NCI-H1092 treated with DMSO at 0.1 percent for 48 hours (cell line): Measurements from ENCODE around the gene HNRNPF.
"Not testable (repeated sequence)": the region's sequence is repeated elsewhere in the genome, so short reads cannot be mapped to it uniquely, and the experiment has no call there.

Experiments
- DNase-seq: peaks from one replicate; lab custom pipeline; 2025; lab: John Stamatoyannopoulos, UW

Gene HNRNPF

DNA sequence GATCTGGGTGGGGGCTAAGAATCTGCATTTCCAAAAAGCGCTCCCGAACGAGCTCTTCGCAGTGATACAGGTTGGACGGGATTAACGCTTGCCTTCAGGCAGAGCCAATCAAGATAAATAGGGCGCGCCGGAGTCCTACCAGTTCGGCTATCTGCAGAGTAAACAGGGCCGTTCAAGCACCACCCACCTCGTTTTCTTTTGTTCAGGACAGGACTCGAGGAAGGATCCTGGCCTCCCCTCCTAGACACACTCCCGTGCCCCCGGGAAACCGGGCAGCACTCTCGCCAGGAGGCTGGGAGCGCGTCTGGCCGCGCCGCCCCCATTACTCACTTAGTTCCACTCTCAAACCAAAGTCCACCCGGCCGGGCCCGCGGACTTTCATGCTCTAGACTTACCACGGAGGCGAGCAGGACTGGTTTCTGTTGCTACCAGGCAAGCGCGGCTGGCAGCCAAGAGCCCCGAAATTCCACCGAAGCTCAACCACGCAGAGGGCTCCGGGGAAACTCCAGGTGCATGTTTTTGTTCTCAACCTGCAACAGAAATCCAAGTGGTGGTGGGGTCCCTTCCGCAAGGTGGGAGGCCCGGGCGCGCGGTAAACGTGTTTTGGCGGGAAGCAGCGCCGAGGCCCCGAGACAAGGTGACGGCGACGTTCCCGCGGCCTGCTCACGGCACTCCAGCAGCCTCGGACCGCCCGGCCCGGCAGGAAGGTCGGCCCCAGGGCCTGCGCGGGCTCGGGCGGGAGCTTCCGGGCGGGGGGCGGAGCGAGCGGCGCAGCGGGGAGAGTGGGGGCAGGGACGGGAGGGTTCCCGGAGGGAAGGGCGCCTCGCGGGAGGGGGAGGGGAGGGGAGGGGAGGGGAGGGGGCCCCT is 12.7 kb downstream of the HNRNPF start:
- DNase-seq: peak; percentile 61

DNA sequence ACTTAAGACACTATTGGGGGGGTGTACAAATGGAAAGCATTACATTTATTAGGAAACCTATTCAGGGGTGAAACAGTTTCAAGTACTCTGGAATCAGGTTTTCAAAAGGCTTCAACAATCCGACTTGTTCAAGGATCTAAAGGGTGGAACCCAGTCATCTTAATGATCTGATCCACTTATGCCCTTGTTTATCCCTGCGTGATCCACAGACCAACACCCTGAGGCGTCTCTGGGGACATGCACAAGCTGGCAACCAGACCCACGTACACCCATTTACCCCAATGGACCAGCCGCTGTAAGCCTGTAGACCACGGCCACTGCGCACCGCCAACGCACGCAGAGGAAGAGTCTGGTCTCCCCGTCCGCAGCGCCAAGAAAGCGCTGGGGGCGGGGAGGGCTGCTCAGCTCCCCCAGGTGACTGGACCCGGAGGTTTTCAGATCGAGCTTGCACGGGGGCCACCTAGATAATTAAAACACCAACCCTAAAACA is 13.4 kb downstream of the HNRNPF start:
- no peak for DNase-seq

DNA sequence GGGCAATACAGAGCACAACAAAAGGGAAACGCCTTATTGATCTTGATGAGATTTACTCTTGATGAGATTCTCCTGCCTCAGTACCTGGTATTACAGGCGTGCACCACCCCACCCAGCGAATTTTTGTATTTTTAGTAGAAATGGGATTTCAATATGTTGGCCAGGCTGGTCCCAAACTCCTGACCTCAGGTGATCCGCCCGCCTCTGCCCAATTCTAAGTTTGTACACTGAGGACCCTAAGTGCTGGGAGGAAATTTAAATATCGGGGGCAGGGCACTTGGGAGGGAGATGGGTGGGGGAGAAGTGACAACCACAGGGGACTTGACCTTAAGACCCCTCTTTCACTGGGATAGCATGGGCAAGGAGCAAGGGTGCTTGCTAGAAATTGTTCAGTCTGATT is 14.1 kb downstream of the HNRNPF start:
- no peak for DNase-seq

DNA sequence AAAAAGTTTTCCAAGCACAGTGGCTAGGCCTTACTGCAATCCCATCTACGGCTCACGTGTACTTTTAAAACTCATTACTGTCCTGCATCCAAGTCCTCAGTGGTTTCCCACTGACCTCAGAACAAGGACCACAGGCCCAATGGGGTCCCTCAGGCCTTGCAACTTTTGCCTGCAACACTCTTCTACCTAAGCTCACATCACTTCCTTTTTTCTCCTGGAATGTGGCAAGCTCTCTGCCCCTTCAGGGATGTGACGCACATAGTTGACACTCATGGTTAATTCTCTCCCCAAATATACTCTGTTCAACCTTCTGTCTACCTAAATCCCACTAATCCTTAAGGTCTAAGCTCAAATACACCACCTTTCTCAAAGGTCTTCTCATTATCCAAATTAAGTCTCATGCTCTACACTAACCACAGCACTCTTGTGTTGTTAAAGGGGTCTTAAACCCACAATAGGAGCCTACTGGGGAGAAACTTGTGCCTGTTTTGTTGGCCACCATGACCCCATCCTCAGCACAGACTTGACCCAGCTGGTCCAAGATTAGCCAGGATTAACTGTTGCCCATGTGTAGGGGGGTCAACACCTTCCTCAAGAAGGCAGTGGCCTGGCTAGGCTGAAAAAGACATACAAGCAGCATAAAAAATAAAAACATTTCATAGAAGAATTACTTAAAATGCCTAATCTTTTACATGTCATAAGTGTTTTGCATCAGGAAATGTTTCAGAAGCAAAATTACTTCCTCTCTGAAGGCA is 15.2 kb downstream of the HNRNPF start:
- no peak for DNase-seq

DNA sequence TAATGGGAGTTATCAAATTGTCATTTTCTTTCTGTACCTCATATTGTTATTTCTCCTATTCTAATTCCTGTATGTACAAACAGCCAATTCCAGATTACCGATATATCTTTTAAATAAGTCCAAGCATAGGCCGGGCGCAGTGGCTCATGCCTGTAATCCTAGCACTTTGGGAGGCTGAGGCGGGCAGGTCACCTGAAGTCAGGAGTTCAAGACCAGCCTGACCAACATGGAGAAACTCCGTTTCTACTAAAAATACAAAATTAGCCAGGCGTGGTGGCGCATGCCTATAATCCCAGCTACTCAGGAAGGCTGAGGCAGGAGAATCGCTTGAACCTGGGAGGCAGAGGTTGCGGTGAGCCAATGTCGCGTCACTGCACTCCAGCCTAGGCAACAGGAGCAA is 15.8 kb downstream of the HNRNPF start:
- not testable (repeated sequence) for DNase-seq

DNA sequence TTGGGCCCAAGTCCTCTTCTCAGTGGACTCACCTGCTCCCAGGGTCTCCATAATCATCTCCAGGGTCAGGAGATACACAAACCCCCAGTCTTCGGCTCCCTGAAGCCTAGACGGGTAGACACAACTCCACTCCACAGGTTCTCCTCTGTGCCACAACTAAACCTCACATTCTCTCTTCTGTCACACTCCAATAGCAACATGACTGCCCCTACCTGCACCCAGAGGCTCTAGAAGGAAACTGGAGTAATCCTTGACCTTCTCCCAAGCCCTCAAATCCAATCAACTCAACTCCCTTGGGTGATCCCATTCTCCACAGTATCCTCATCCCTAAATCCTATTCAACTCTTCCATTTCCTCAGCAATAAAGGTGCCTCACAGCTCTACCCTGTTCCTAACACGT is 16.2 kb downstream of the HNRNPF start:
- DNase-seq: no peak

DNA sequence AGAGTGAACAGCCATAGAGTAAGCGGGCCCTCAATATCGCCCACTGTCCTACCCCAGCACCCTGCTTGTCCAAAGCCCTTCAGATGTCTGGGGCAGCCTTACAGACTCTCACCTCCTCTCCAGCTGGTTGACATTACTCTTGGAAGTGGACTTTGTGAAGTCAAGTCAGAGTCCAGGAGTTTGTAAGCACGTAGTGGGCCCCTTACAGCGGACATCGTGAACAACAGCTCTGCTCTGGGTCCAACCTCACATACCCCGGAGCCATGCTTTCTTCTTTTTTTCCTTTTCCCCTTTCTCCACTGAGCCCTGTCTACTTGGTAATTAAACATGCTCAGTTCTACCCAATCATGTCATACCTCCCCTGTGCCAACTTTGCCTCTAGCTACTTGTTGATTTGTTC is 17.5 kb downstream of the HNRNPF start:
- DNase-seq: no peak

DNA sequence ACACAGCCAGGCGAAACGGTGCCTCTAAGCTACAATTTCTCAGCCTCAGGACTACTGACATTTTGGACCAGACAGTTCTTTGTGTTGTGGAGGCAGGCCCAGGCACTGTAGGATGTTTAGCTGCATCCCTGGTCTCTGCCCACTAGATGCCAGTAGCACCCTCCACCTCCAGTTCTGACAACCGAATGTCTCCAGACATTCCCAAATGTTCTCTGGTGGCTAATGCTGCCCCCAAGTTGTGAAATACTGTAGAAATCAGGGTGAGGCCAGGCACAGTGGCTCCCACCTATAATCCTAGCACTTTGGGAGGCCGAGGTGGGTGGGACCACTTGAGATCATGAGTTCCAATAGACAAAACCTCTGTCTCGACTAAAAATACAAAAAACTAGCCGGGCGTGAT is 18.2 kb downstream of the HNRNPF start:
- no peak for DNase-seq

DNA sequence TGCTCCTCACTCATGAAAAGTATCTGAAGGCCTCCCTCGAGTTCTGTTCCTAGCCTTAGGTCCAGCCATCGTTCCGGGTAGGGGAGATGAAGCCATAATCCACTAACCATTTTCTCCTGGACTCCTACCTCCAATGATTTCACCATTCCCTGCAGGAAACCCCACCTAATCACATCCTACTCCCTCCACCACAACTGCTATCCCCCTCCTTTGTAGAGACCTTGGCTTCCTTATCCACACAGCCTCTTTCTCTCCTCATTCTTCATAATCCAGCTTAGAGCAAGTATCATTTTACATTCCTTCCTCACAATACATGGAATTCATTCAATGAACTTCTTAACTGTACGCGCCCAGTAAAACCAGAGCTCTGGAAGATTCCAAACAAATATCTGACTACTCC is 18.7 kb downstream of the HNRNPF start:
- no peak for DNase-seq

DNA sequence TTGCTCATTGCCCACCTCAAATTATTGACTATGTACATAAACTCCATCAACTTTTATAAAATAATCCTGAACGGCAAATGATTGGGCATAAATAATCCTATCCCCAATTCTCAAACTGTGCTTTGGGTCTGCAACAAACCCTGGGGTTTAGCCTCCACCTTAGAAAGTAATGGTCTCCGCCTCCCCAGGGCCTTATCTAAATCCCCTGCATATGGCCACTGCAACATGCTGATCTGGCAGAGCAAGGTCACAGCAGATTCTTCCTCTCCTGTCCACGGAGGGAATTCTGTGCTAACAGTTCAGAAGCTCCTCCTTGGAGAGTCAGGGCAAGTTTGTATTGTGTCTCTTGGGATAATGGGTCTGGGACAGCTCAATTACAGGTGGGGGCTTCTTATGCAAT is 19.1 kb downstream of the HNRNPF start:
- DNase-seq: no peak

DNA sequence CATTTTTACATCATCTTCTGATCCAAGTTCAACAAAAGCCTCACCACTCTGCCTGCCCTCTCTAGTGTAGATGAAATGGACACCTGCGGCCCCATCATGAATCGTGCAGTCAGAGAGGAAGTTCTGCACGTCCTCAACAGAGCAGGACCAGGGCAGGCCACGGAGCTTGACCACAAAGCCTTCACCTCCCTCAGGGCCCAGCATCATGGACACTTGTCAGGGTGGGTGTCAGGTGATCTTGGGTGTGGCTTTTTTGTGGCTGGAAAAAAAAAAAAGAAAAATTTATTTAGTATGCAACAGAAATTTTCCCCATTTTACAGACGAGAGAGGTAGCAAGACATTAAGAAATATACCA is 21.3 kb downstream of the HNRNPF start:
- DNase-seq: no peak

DNA sequence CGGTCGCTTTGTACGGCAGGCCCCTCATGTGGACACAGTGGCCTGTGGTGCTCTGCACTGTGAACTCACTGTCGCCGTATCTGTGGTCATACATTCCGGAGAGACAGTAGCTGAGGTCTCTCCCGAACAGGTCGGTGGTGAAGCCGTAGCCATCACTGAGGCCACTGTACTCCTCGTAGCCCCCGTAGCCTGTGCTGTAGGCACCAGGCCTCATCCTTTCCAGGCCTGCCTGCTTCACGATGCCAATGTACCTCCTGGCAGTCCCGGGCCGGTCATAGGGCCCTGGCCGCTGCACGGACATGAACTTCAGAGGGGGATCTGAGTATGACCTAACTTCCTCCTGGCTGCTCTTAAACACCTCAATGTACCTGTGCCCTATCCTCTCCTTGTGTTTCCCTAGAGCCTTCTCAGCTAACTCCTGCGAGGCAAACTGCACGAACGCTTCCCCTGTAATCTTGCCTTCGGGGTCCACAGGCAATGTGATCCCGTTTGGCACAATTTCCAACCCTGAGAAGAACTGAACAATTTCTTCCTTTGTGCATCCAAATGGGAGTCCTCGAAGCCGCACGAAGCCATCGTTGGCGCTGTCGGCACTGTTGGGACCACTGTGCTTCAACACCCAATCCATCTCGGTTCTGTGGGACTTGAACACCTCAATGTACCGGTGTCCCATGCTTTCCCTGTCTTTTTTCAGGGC is 21.9 kb downstream of the HNRNPF start:
- no peak for DNase-seq

DNA sequence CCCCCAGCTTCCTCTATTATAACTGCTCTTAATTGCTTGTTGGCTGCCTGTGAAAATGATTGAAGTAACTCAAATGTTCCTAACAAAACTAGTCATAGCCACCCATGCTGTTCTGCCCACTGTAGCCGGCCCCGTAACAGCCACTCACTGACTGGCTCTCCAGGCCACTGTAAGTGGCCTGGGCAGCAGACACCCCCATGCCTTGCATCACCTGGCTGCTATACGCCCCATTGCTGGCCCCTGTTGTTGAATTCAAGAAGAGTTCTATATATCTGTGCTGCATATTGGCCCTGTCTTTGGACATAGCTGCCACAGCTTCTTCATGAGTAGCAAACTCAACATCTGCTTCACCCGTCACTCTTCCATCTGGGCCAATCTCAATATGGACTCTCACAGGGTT is 22.4 kb downstream of the HNRNPF start:
- DNase-seq: no peak

DNA sequence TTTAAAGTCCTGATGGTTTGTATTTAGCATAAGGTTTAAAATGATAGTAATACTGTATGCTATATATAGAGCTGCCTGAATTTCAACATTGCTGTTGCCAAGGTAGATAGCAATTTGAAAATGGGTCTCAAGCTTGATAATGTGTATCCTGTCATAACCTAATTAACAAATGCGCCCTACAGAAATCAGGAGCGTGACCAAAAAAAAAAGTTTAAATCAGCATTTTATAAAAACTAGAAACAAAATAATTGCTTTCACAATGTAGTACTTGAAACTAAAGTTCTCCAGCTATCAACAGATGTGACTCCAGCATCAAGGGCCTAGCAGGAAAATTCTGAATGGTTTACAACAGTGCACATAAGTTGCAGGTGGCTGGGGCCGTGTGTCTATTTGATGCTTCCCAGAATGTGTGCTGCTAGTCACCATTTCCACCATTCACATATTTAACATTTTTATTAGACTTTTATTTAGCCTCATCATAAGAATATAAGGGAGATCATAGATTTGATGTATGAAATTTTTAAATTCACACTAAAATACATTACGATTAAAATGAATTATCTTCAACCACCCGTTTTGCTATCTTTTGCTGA is 23.5 kb downstream of the HNRNPF start:
- DNase-seq: no peak

DNA sequence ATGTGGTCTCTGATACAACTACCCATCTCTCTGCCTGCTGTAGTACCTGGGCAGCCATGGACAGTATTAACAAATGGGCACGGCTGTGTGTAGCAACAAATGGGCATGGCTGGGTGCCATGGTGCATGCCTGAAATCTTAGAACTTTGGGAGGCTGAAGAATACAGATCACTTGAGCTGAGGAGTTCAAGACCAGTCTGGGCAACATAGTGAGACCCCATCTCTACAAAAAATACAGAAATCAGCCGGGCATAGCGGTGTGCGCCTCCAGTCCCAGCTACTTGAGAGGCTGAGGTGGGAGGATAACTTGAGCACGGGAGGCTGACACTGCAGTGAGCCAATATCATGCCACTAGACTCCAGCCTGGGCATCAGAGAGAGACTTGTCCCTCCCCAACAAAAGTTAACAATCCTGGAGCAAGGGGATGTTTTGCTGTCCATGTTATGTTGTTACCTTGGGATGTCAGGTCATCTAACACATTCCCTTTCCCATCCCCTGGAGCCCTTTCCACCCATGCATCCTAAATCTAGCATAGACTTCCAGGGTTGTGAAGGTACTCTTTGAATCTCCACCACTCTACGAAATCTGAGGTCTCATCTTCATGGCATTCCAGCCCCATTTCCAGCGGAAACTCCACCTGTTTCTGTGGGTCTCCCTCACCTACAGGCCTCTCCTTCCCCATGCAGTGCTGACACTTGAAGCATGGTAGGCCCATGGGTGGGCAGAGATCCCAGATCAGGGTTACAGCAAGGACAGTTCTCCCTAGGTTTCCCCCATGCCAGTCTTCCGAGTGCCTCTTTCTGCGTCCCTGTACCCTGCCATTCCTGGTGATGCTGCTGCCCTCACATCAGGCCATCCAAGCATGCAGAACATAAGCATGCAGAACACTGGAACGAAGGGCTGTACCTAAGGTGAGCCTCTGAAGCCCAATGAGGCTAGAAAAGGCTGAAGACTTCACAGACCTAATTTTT is 24.4 kb downstream of the HNRNPF start:
- no peak for DNase-seq

DNA sequence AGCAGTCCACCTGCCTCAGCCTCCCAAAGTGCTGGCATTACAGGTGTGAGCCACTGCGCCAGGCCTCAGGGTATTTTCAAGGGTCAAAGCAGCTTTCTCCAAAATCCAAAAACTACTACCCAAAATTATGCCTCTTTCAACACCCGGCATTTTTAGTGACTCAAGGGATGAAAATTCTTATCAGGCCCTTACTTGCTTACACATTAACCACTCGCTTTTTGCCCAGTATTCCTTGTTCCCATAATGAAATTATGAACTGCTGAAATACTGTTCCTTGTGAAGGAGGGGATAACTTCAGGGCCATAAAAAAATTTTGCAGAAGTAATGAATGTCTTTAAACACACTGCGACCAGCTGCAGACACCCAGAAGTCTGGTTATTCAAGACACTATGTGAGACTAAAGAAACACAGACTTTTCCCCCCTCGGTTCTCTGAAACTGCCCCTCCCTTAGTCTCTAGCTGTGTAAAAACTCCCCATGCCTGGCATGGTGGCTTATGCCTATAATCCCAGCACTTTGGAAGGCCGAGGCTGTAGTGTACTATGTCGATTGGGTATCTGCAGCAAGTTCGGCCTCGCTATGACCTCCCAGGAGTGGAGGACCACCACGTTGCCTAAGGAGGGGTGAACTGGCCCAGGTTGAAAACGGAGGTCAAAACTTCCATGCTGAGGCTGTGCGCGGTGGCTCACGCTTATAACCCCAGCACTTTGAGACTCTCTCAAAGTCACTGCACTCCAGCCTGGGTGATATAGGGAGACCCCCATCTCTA is 25.6 kb downstream of the HNRNPF start:
- no peak for DNase-seq

DNA sequence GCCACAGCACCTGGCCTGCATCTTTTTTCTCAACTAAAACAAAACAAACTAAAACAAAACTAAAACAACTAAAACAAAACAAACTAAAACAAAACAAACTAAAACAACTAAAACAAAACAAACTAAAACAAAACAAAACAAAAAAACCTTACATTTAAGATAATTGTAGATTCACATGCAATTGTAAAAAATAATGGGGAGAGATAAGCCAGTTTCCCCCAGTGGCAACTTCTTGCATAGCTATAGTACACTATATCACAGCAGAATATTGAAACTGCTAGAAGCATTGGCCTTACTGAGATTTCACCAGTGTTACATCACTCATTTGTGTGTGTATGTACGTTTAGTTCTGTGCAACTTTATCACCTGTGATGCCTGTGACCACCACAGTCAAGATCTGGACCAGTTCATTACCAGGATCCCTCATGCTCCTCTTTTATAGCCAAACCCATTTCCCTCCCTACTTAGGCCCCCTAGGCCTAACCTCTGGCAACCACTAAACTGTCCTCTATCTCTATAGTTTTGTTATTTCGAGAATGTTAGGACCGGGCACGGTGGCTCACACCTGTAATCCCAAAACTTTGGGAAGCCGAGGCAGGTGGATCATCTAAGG is 28.3 kb downstream of the HNRNPF start:
- DNase-seq: no peak

DNA sequence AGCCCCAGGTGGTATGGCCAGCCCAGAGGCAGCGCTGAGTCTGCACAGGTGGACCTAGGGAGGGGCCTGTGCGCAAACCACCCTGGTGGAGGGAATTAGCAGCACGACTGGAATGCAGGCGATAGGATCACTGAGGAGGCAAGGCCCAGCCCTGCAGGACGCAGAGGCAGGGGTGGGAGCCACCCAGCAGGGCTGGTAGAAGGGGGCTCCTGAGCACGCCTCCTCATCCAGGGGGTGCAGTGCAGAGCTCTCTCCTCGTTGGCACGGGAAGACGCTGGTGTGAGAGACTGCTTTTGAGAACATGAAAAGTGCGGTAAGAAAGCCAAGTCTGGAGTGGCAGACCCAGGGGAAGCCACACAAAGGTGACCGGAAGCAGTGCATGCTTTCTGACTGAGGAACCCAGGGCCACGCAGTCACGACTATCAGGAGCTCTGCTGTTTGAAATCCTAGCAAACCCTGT is 31.5 kb downstream of the HNRNPF start:
- no peak for DNase-seq

DNA sequence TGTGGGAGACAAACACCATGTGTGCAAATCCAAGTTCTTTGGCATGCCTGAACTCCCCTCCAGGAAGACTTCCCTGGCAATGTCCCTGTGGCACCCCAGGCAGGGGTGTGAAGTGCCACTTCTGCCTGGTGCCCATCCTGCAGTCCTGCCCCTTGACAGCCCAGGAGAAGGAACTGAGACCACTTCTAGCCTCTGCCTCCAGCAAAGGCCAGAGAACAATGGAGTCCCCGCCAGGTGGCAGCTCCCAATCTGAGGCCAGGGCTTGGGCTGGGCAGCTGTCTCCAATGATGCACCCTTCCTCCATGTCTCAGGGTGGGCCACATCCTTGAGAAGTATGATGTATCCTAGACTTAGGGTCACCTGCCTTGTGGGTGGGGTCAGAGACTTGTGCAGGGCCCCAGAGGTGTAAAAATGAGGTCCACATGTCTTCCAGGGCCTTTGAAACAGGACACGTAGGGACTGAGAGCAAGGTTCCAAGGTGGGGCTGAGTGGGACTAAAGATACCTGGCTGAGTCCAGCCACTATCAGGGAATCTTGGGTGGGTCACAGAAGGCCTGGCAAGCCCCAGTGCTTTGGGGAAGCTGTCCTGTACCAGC is 32.1 kb downstream of the HNRNPF start:
- no peak for DNase-seq
